ENCODE data around the gene CBLIF. TPM values are rescaled to one million over a fixed set of nuclear protein-coding genes. Genes with fewer than 3 reads are reported as not detected.
"Not testable (repeated sequence)": the region's sequence is repeated elsewhere in the genome, so short reads cannot be mapped to it uniquely, and the experiment has no call there.

Gene CBLIF
- total RNA-seq, 1 donor from 2014 or later = not detected

DNA sequence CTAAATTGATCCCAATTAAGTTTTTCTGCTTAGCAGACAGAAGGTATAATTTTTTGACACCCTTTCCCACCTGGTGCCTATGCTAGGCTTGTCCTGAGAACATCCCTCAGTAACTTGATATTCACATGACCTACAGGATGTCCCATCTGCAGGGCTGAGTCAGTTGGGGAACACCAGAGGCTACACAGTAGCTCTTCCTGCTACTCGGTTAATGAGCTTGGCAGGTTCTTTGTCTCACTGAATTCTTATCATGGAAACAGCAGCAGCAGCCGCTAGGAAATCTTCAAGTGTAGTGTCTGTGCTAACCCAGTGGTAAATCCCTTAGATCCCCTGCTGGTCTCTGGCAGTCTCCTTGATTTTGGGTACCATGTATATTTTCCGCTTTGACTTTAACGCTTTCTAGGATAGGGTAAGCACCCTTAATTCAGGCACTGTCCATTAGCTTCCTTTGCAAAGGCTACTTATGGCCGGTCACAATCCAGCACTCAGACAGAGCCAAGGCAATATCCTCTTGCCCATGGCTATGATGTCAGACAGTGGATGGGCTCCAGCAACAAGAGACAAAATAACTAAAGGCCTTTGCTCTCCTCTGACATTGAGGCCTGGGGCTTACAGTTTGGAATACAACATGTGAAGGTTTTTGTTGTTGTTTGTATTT is 43.2 kb downstream of the CBLIF start:
- DNase-seq (ENCODE audit: low spot score in 2 of 2) (peak in 1 of 2 donors; percentile 31), FAIRE-seq (no peak)

DNA sequence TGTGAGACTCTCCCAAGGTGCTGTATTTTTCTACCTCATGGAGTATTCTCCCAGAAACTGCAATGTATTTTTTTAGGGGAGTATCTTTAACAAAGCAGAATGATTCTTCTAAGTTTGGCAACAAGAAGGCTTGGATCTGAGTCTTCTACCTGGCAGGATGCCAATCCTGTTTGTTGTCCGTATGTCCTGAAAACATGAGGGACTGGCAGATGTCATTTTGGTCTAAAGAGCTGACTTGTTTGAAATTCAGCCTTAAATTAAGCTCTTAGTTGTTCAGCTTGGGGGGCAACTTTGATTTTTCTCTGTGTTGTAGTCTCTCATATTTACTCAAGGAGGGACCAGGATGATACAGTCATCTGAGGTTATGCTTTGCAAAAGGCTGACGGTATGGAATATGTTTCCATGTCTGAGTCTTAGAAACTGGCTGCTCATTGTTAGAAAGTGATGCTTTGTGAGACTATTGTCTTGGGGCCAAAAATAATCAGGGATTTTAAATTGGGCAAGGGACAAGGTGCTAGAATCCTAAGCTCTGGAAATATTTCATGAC is 44.1 kb downstream of the CBLIF start:
- FAIRE-seq (no peak), DNase-seq (ENCODE audit: low spot score in 2 of 2) (no peak)

DNA sequence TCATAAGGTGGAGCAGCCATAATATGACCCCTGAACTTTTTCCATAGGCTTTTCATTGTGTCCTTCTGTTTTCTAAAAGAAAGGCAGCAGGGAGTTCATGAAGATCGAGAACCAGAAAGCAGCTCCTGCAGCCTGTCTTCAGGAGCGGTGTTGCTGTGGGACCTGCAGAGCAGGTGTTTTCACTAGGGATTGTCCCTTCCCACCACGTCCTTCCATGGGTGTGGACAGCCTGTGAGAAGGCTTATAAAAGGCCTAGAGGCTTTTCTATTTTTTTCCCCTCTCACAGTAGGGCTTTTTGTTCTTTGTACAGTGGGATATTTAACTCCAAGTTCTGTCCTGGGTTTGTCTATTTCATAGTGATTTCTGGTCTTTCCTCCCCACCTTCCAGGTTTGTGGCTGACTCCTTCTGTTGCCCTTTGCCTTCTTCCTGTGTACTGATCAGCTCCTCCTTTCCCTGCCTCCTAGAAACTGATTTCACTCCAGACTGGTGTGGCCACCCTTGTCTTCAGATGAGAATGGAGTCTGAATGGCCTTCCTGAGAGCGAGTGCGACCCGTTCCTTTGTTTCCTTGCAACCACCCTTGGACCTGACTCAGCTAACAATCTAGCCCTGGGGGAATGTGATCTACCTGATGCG is 44.8 kb downstream of the CBLIF start:
- FAIRE-seq = no peak
- DNase-seq (ENCODE audit: low spot score in 2 of 2) = no peak

GRCh38 chr11:59794417-59794816 is 50.9 kb downstream of the CBLIF start:
- FAIRE-seq (no peak), DNase-seq (ENCODE audit: low spot score in 2 of 2) (no peak)

DNA sequence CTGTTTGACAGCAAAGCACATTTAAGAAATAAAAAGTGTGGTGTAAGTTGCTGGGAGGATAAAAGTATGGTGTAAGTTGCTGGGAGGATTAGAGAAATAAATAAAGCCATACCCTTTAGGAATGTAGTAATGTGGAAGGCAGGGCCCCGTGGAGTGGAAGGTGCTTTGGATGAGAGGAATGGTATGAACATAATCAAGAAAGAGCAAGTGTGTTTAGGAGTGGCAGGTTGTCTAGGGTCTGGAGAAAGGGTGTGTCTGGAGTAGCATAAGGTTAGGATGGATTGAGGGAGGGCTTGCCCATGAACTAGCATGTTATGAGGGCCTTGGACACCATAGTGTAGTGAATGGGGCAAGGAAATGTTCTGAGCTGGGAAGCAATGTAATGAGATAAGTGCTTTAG is 52.8 kb downstream of the CBLIF start:
- FAIRE-seq (no peak), DNase-seq (ENCODE audit: low spot score in 2 of 2) (no peak)

DNA sequence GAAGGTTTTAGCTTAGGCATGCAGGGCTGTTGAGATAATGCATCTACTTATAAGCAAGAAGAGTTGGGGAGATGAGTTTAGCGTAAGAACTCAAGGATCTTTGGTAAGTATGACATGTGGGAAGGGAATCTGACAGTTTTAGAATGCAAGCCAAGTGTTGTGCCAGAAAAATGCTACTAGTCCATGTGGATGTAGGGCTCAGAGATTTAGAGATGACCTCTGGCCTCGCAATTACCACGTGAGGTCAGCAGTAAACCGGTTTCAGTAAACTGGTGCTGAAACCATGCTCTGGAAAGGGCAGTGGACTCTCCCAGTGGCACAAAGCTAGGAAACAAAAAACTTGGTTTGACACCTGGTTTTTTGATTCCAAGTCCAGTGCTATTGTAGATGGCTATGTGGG is 53.7 kb downstream of the CBLIF start:
- no peak for FAIRE-seq

GRCh38 chr11:59787816-59788215 is 57.5 kb downstream of the CBLIF start:
- no peak for DNase-seq (ENCODE audit: low spot score in 2 of 2)
- no peak for FAIRE-seq

More for the DNA sequence above, 53.7 kb downstream of the CBLIF start:
- no peak for DNase-seq (ENCODE audit: low spot score in 2 of 2)

DNA sequence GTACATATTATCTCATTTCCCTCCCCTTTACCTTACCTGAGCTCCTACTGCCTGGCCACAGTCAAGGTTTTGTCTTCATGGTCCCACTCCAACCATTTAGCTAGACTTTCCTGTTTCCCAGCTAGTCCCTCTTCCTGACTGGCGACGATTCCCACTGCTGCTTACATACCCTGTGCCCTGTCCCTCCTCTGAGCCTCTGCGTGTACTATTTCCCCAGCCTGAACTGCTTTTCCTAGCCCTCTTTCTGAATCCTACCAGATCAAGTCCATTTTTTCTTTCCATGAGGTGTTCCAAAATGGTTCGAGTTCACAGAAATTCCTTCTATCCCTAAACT is 58.1 kb downstream of the CBLIF start:
- FAIRE-seq = no peak
- DNase-seq (ENCODE audit: low spot score in 2 of 2) = no peak

GRCh38 chr11:59785818-59786217 is 59.5 kb downstream of the CBLIF start:
- FAIRE-seq (no peak), DNase-seq (ENCODE audit: low spot score in 2 of 2) (no peak)

- not testable (repeated sequence) for FAIRE-seq; DNase-seq (ENCODE audit: low spot score in 2 of 2)
These were observed 60.9 kb downstream of the CBLIF start for GRCh38 chr11:59784441-59784840.

- no peak for FAIRE-seq
- no peak for DNase-seq (ENCODE audit: low spot score in 2 of 2)
These were observed 61.6 kb downstream of the CBLIF start for GRCh38 chr11:59783632-59784090.

- FAIRE-seq = no peak
- no peak for DNase-seq (ENCODE audit: low spot score in 2 of 2)
These were observed 63.2 kb downstream of the CBLIF start for GRCh38 chr11:59782080-59782479.

- FAIRE-seq (no peak), DNase-seq (ENCODE audit: low spot score in 2 of 2) (no peak)
These were observed 65.8 kb downstream of the CBLIF start for GRCh38 chr11:59779487-59779886.

Other genes with a start within 250 kb of the CBLIF start
- 33.8 TPM for gene OSBP, start 229.7 kb downstream of the CBLIF start, total RNA-seq
- gene PATL1, start 176.5 kb downstream of the CBLIF start, total RNA-seq = 4.5 TPM
- not detected for gene OR10V1, start 131.7 kb downstream of the CBLIF start, total RNA-seq
- gene STX3, start 90.1 kb downstream of the CBLIF start, total RNA-seq = 26.9 TPM
- gene MRPL16, start 34.7 kb downstream of the CBLIF start, total RNA-seq = 31.8 TPM
- gene TCN1, start 21.0 kb upstream of the CBLIF start, total RNA-seq = not detected
- gene OOSP3, start 33.3 kb upstream of the CBLIF start, total RNA-seq = not detected
- 0.41 TPM for gene OOSP1, start 92.9 kb upstream of the CBLIF start, total RNA-seq
- gene OOSP4A, start 118.5 kb upstream of the CBLIF start, total RNA-seq = not detected
- gene OOSP4B, start 171.7 kb upstream of the CBLIF start, total RNA-seq = not detected
- not detected for gene OOSP2, start 194.9 kb upstream of the CBLIF start, total RNA-seq
- 0.41 TPM for gene MS4A3, start 211.2 kb upstream of the CBLIF start, total RNA-seq
- gene MS4A2, start 243.2 kb upstream of the CBLIF start, total RNA-seq = under 0.01 TPM

Data from frontal cortex (tissue), 4 donors.